IMR-90 (cell line): ENCODE data around the gene ZNF407. TPM values are rescaled to one million over a fixed set of nuclear protein-coding genes. Genes with fewer than 3 reads are reported as not detected.
A peak's percentile ranks its signal among the peaks of the same experiment; 100 is the strongest.

Experiments used
- ATAC-seq: fragments of 200-7000 bp; cut with Tn5 transposase; 2 replicates; pipeline ENCODE4 v1.9.1; 2020; ENCODE audit warnings: low read depth, mild to moderate bottlenecking, moderate library complexity
- BruUV-seq: library from RNA; stranded (reverse); fragments of 400-500 nt; replicated peaks from 2 replicates; lab custom pipeline; 2021; lab: Mats Ljungman, UMichigan
- CTCF ChIA-PET: fragments of 300-600 bp; formaldehyde crosslinking; extraction: SDS; loops from one replicate; lab custom pipeline; 2021; ENCODE audit warnings: antibody characterized with exemption; lab: Yijun Ruan, JAX
- POLR2A ChIA-PET: fragments of 300-600 bp; sonication (Branson Sonifier 250); formaldehyde crosslinking; loops from one replicate; lab custom pipeline; 2022; ENCODE audit warnings: antibody characterized with exemption; ENCODE audit not compliant: unreplicated experiment; lab: Charles Lee
- DNase-seq: peaks from one replicate; pipeline ENCODE4 v3.0.0; 2013
- H2AFZ ChIP-seq: replicated peaks from 2 replicates; pipeline ENCODE3; 2013; ENCODE audit warnings: low read length, mild to moderate bottlenecking; ENCODE audit not compliant: poor library complexity
- H2AK5ac ChIP-seq: 2 replicates; pipeline ENCODE4 v1.6.1; 2013; ENCODE audit warnings: low read depth, low read length, inconsistent platforms
- H2AK9ac ChIP-seq: replicated peaks from 2 replicates; pipeline ENCODE3; 2013; ENCODE audit warnings: mild to moderate bottlenecking, low read depth, low read length, moderate library complexity; ENCODE audit not compliant: poor library complexity
- H2BK120ac ChIP-seq: 2 replicates; pipeline ENCODE4 v1.6.1; 2013; ENCODE audit warnings: low read depth, low read length, inconsistent platforms
- H2BK15ac ChIP-seq: 3 replicates; pipeline ENCODE4 v1.6.1; 2013; ENCODE audit warnings: low read depth, low read length, inconsistent platforms
- H2BK20ac ChIP-seq: 2 replicates; pipeline ENCODE4 v1.6.1; 2013; ENCODE audit warnings: low read depth, mild to moderate bottlenecking, inconsistent platforms, low read length, moderate library complexity
- H2BK5ac ChIP-seq: 2 replicates; pipeline ENCODE4 v1.6.1; 2013; ENCODE audit warnings: mild to moderate bottlenecking, low read depth, low read length, inconsistent platforms; ENCODE audit not compliant: poor library complexity, severe bottlenecking
- H3K14ac ChIP-seq: replicated peaks from 2 replicates; pipeline ENCODE4 v1.6.1; 2013; ENCODE audit warnings: low read depth, low read length, inconsistent platforms
- H3K18ac ChIP-seq: 2 replicates; pipeline ENCODE4 v1.6.1; 2013; ENCODE audit warnings: low read depth, low read length, control low read depth
- H3K23ac ChIP-seq: 2 replicates; pipeline ENCODE4 v1.6.1; 2013; ENCODE audit warnings: low read depth, low read length, inconsistent platforms
- H3K27ac ChIP-seq: 2 replicates; pipeline ENCODE4 v1.5.1; 2013; ENCODE audit warnings: mild to moderate bottlenecking, control low read depth, low read length; ENCODE audit not compliant: insufficient read depth
- H3K27me3 ChIP-seq: 2 replicates; pipeline ENCODE4 v1.6.1; 2013; ENCODE audit warnings: low read length; ENCODE audit not compliant: control insufficient read depth, insufficient read depth
- H3K36me3 ChIP-seq: 2 replicates; pipeline ENCODE4 v1.6.1; 2013; ENCODE audit warnings: low read length, mixed read lengths; ENCODE audit not compliant: control insufficient read depth, insufficient read depth
- H3K4ac ChIP-seq: 2 replicates; pipeline ENCODE4 v1.6.1; 2013; ENCODE audit warnings: low read depth, low read length, inconsistent platforms
- H3K4me1 ChIP-seq: 2 replicates; pipeline ENCODE4 v1.6.1; 2013; ENCODE audit warnings: low read length, mixed read lengths; ENCODE audit not compliant: control insufficient read depth, insufficient read depth
- H3K4me2 ChIP-seq: 2 replicates; pipeline ENCODE4 v1.6.1; 2013; ENCODE audit warnings: low read depth, mild to moderate bottlenecking, control low read depth, low read length, moderate library complexity
- H3K4me3 ChIP-seq: 2 replicates; pipeline ENCODE4 v1.5.1; 2013; ENCODE audit warnings: low read depth, mild to moderate bottlenecking, control low read depth, low read length, moderate library complexity; ENCODE audit not compliant: insufficient read depth
- H3K56ac ChIP-seq: 2 replicates; pipeline ENCODE4 v1.6.1; 2013; ENCODE audit warnings: low read length, inconsistent platforms; ENCODE audit not compliant: insufficient read depth; ENCODE audit errors: extremely low read depth
- H3K79me1 ChIP-seq, 2 experiments: 2 replicates each; pipeline ENCODE4 v1.6.1; 2013; ENCODE audit warnings: low read length in 2 of 2, inconsistent platforms in 1 of 2, low read depth in 1 of 2
- H3K9ac ChIP-seq: 2 replicates; pipeline ENCODE4 v1.6.1; 2013; ENCODE audit warnings: low read depth, low read length, control low read depth
- H3K9me1 ChIP-seq: 2 replicates; pipeline ENCODE4 v1.6.1; 2013; ENCODE audit warnings: low read length, inconsistent platforms; ENCODE audit not compliant: insufficient read depth
- H3K9me3 ChIP-seq: 2 replicates; pipeline ENCODE4 v1.6.1; 2013; ENCODE audit warnings: low read length; ENCODE audit not compliant: control insufficient read depth, insufficient read depth
- H4K20me1 ChIP-seq: 2 replicates; pipeline ENCODE4 v1.6.1; 2013; ENCODE audit warnings: low read length, inconsistent platforms; ENCODE audit not compliant: insufficient read depth
- H4K5ac ChIP-seq: 2 replicates; pipeline ENCODE4 v1.6.1; 2013; ENCODE audit warnings: mild to moderate bottlenecking, low read depth, low read length, control low read depth
- H4K8ac ChIP-seq, 2 experiments: 2 replicates each; pipeline ENCODE4 v1.6.1; 2013; ENCODE audit warnings: low read depth in 2 of 2, low read length in 2 of 2, control low read depth in 1 of 2, inconsistent platforms in 1 of 2
- H4K91ac ChIP-seq: 2 replicates; pipeline ENCODE4 v1.6.1; 2013; ENCODE audit warnings: low read depth, low read length, inconsistent platforms; ENCODE audit not compliant: insufficient read depth
- CEBPB ChIP-seq: IDR thresholded peaks from 2 replicates; pipeline ENCODE4 v1.6.1; 2012; ENCODE audit warnings: low read depth, low read length, improper control_type of control experiment
- CHD1 ChIP-seq: IDR thresholded peaks from 2 replicates; pipeline ENCODE4 v1.6.1; 2012; ENCODE audit warnings: low read depth, low read length, improper control_type of control experiment
- FOS ChIP-seq: fragments of 150-350 bp; IDR thresholded peaks from 2 replicates; pipeline ENCODE4 v1.6.1; 2016; ENCODE audit warnings: low read depth, low read length
- MAFK ChIP-seq: IDR thresholded peaks from 2 replicates; pipeline ENCODE4 v1.6.1; 2012; ENCODE audit warnings: low read depth, low read length, improper control_type of control experiment
- USF2 ChIP-seq: fragments of 150-350 bp; IDR thresholded peaks from 2 replicates; pipeline ENCODE4 v1.6.1; 2017; ENCODE audit warnings: mild to moderate bottlenecking, antibody characterized with exemption, low read length, low read depth
- WGBS, 2 experiments: methylation state at CpG; one replicate each; pipeline versions ENCODE4 v1.1.5 to v1.1.7; 2013; ENCODE audit warnings: missing lambda C conversion rate in 2 of 2; ENCODE audit not compliant: insufficient read length in 1 of 2; ENCODE audit errors: extremely low coverage in 2 of 2; 5-methylcytosine and 5-hydroxymethylcytosine counted together
- dilution Hi-C: fragments of 300-500 bp; cut with HindIII; formaldehyde crosslinking; loops from one replicate; pipeline ENCODE4 v1.14.3; 2018; ENCODE audit warnings: low sequenced_read_pairs; ENCODE audit not compliant: unreplicated experiment
- in situ Hi-C: fragments of 300-500 bp; cut with MboI; formaldehyde crosslinking; loops from 3 replicates; pipeline ENCODE4 v1.14.3; 2019; ENCODE audit warnings: low sequenced_read_pairs, inconsistent platforms, mixed read lengths
- intact Hi-C: fragments of 100-400 bp; cut with micrococcal nuclease; formaldehyde crosslinking; loops from 2 replicates; pipeline ENCODE4 v1.10.0; 2022
- polyA plus RNA-seq, 3 experiments: library from polyadenylated mRNA; depleted of rRNA; stranded (reverse); fragments of >200 nt; gene quantifications; 2 replicates each; pipeline ENCODE4 v1.2.3, GENCODE V29; 2012; ENCODE audit warnings: low replicate concordance in 1 of 3
- total RNA-seq: library from RNA; depleted of rRNA; stranded (reverse); fragments of >200 nt; gene quantifications from 2 replicates; pipeline ENCODE4 v1.2.3, GENCODE V29; 2012
- TF ChIP-seq, protein P1 (sequence below): conservative IDR thresholded peaks from 2 replicates; pipeline ENCODE4 v1.5.1; 2012; ENCODE audit warnings: mild to moderate bottlenecking, low read depth, low read length, improper control_type of control experiment
- TF ChIP-seq, protein P2 (sequence below): fragments of 150-350 bp; IDR thresholded peaks from 2 replicates; pipeline ENCODE4 v1.6.1; 2016; ENCODE audit warnings: low read depth, mild to moderate bottlenecking, low read length, moderate library complexity, borderline replicate concordance

ZNF407 gene
- total and polyA plus RNA-seq, 2 of the 4 experiments (the other 2 are of a cell fraction), result 3.1 to 20.1 TPM

DNA sequence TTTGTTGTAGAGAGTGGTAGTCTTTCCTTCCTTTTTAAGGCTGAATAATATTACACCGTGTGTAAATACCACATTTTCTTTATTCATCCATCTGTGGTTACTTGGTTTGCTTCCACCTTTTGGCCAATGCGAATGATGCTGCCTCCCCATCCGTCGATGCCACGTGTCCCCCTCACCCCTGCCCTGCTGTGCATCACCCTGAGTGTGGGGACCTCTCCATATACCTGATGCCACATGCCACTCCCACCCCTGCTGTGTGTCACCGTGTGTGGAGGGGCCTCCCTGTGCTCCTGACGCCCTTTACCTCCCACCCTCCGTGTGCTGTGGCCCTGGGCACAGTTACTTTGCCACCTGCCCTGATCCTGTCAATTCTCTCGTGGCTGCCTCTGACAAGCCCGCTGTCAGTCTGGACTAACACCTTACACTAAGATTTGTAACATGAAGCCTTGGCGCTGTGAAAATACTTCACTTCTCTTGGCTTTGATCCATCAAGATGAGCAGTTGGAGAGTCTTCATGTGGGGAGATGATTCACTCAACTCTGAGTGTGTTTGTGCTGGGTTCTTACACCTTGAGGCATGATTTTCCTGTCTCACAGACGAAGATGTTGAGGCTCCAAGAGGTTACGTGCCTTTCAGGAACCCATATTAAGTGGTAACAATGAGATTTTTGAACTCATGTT is 234.0 kb downstream of the ZNF407 start:
- Histone ChIP-seq H2BK120ac (no peak overlapping the region), H3K18ac (no peak overlapping the region), H3K56ac (no peak overlapping the region), H2BK5ac (no peak overlapping the region), H4K20me1 (no peaks in the 10 kb centered on the region), H3K36me3 (no peaks in the 10 kb centered on the region), H3K9ac (no peak overlapping the region), H3K79me1 (peaks cover 5 to 6% of the 10 kb centered on the region in 2 experiments; a peak in 1 of 4 replicates), H2BK20ac (no peak overlapping the region), H3K27me3 (no peaks in the 10 kb centered on the region), H3K4me2 (no peak overlapping the region), H4K8ac (no peak overlapping the region), H3K14ac (no peak overlapping the region), H3K4me3 (no peak overlapping the region), H3K4ac (no peak overlapping the region), H3K4me1 (peaks cover 6% of the 10 kb centered on the region), H3K27ac (no peak overlapping the region), H2AFZ (no peak overlapping the region), H2AK5ac (no peak overlapping the region), H3K23ac (no peak overlapping the region), H2BK15ac (no peak overlapping the region), H2AK9ac (no peak overlapping the region), H4K5ac (no peak overlapping the region), H3K9me3 (no peaks in the 10 kb centered on the region), H3K9me1 (peaks cover 3% of the 10 kb centered on the region; the same call in 1 of the 2 replicates), H4K91ac (no peak overlapping the region)
- ChIA-PET POLR2A (no interaction called here), CTCF (no interaction called here)
- no peak for ATAC-seq
- no TSS peak for BruUV-seq
- TF ChIP-seq FOS (no peak), MAFK (no peak), USF2 (no peak), CHD1 (no peak), CEBPB (no peak)
- TF ChIP-seq, protein P1, sequence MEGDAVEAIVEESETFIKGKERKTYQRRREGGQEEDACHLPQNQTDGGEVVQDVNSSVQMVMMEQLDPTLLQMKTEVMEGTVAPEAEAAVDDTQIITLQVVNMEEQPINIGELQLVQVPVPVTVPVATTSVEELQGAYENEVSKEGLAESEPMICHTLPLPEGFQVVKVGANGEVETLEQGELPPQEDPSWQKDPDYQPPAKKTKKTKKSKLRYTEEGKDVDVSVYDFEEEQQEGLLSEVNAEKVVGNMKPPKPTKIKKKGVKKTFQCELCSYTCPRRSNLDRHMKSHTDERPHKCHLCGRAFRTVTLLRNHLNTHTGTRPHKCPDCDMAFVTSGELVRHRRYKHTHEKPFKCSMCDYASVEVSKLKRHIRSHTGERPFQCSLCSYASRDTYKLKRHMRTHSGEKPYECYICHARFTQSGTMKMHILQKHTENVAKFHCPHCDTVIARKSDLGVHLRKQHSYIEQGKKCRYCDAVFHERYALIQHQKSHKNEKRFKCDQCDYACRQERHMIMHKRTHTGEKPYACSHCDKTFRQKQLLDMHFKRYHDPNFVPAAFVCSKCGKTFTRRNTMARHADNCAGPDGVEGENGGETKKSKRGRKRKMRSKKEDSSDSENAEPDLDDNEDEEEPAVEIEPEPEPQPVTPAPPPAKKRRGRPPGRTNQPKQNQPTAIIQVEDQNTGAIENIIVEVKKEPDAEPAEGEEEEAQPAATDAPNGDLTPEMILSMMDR, result no peak
- TF ChIP-seq, protein P2, sequence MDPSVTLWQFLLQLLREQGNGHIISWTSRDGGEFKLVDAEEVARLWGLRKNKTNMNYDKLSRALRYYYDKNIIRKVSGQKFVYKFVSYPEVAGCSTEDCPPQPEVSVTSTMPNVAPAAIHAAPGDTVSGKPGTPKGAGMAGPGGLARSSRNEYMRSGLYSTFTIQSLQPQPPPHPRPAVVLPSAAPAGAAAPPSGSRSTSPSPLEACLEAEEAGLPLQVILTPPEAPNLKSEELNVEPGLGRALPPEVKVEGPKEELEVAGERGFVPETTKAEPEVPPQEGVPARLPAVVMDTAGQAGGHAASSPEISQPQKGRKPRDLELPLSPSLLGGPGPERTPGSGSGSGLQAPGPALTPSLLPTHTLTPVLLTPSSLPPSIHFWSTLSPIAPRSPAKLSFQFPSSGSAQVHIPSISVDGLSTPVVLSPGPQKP, result no peak
- intact Hi-C loops (no loop called here), in situ Hi-C loops (no loop called here), dilution Hi-C loops (no loop called here)
- 90% methylated on average over 3 of the region's 13 CpGs; no CpG with 5 or more reads in 1 of the 2 experiments for WGBS, 2 experiments
- peak; percentile 45 for DNase-seq
